Stimulated activated CD4-positive, alpha-beta T cell treated with anti-CD3 and anti-CD28 coated beads, Interleukin-15, amount 100 ng/mL, for 1 hour (primary cell): ENCODE results near the gene HLA-A.

Source experiments
- DNase-seq, 2 donors: peaks; one replicate each; pipeline ENCODE4 v3.0.0-alpha.2; 2020; ENCODE audit warnings: low read depth in 1 of 2, low spot score in 1 of 2

HLA-A gene

GRCh38 chr6:29984992-29985391 lies 42.7 kb downstream of the HLA-A start:
- no peak for DNase-seq

- DNase-seq: no peak
These were observed 43.9 kb downstream of the HLA-A start for GRCh38 chr6:29986179-29986781.

DNA sequence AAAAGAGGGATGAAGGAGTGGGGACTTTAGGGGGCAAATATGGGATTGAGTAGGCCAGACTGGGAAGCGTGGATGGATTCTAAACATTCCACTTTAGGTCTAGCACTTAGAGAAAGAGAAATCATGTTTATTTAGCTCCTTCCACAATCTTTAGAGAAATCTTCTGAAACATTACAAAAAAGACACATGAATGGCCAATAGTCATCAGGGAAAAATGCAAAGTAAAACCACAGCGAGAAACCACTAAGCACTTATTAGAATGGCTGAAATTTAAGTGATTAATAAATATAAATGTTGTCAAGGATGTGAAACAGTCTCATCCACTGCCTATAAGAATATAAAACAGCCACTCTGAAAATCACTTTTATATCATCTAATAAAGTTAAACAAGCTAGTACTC lies 46.9 kb downstream of the HLA-A start:
- DNase-seq: no peak

- no peak for DNase-seq
These were observed 48.6 kb downstream of the HLA-A start for GRCh38 chr6:29990931-29991330.

- DNase-seq: no peak
These were observed 50.5 kb downstream of the HLA-A start for GRCh38 chr6:29992807-29993206.

- DNase-seq: no peak
These were observed 52.5 kb downstream of the HLA-A start for GRCh38 chr6:29994826-29995225.

GRCh38 chr6:29995340-29995777 lies 53.0 kb downstream of the HLA-A start:
- no peak for DNase-seq
